HuH-7.5 (cell line): ENCODE results near the gene PACSIN2.
"Not testable (repeated sequence)": the region's sequence is repeated elsewhere in the genome, so short reads cannot be mapped to it uniquely, and the experiment has no call there.

Experiments used
- DNase-seq: peaks from one replicate; pipeline ENCODE4 v3.0.0; 2011; ENCODE audit warnings: low spot score

The PACSIN2 gene

DNA sequence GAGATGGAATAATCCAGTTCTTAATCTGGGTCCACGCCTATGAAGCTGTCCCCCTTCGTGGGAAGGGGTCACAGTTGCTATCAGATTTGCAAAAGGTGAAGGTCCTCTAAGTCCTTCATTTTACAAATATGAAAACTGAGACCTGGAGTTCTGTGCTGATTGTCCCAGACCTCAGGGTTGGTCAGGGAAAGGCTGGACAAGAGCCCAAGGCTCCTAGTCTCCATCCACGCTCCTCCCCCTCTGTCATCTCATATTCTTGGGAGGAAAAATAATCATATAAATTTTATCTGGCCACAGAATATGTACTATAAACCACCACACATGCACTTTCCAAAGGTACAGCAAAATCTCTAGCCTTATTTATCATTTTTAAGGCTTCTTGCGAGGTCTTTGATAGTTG lies 5.5 kb downstream of the PACSIN2 start:
- no peak for DNase-seq

GRCh38 chr22:43008921-43009320 lies 6.0 kb downstream of the PACSIN2 start:
- DNase-seq, result no peak

DNA sequence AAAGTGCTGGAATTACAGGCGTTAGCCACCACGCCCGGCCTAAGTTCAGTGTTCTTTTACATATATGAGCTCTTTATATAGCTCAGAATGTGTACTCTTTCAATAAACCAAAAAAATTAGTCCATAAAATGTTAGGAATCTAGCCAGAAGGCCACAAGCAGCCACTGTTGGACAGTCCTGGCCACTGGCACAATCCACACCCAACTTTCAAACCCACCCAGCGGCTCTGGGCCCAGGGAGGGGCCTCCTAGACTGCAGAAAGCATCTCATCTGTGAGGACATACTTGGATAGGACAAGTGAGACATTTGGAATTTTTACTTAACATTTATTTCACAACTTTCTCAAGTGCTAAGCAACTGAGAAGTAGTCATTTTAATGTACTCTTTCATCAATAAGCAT lies 6.4 kb downstream of the PACSIN2 start:
- no peak for DNase-seq

GRCh38 chr22:43007519-43008102 lies 7.3 kb downstream of the PACSIN2 start:
- no peak for DNase-seq

DNA sequence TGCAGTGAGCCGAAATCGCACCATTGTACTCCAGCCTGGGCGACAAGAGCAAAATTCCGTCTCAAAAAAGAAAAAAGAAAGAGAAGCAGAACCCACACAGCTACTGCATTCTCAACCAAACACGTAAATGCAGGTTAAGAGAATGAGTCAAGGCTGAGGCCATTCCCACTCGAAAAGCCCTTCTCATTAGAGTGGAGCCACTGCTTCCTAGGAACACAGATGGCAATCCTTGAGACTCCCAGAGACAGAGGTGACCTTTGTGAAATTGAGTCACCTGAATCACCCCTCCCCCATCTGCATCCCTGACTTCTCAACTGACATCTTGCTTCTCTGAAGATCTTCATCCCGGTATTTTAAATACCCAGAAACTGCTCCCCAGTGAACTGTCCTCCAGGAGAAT lies 8.2 kb downstream of the PACSIN2 start:
- DNase-seq, result no peak

GRCh38 chr22:43006016-43006505 lies 8.9 kb downstream of the PACSIN2 start:
- no peak for DNase-seq

DNA sequence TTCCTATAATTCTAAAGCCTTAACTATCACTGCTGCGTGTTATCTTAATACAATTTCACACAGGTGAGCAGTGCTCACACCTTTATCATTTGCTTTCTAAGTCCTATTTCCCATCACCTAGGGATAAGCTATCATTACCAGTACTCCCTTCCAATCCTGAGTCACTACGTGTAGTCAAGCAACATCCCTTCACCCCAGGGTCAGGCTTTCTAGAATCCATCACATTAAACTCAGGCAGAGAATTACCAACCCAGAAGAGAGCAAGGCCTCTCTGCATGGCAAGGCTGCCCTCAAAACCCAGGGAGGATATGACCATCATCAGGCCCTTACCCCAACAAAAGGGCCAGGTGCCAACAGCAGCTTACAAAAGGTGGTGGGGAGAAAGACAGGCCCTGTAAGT lies 9.8 kb downstream of the PACSIN2 start:
- no peak for DNase-seq

DNA sequence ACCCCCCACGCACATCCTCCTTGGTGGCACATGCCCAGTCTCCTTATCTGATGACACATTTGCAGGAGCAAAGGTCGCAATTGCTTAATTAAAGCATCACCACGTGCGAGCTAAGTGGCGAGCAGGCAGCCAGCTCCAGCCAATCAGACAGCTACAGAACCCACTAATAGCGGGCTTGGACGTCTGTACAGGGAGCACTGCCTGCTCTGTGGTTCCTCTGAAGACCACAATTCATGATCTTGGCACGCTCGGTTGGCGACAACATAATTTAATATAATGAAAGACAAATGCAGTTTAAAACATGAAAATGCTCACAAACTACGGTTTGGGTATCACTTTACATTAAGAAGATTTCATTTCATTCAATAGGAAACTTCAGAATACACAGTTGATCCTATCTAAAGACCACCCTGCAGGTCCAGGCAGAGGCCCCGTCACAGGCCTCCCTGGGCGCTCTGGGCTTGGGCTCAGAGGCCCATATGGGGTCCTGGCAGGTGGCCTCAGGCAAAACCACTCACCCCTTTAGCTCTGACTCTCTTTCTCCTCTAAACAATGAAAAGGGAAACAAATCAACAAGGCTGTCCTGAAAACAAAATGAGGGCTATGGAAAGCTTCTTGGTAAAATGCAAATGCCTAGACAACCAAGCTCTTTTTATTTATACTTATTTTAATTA lies 10.4 kb downstream of the PACSIN2 start:
- DNase-seq, result no peak

DNA sequence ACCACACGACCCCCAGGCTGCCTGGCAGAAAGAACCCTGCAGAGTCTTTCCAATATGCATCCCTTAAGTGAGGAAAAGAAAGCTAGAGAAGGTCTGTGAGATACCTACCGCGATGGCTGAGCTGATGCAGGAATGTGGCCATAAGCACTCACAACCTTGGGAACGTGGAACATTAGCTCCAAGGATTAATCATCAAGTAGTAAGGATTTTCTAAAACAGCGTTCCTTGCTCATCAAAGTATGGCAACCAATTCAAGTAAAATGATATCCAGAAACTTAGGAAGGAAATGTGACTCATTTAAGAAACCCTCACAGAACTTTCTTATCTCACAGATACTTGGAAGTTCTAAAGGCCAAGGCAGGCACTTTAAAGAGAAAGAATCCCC lies 12.8 kb downstream of the PACSIN2 start:
- DNase-seq, result no peak

DNA sequence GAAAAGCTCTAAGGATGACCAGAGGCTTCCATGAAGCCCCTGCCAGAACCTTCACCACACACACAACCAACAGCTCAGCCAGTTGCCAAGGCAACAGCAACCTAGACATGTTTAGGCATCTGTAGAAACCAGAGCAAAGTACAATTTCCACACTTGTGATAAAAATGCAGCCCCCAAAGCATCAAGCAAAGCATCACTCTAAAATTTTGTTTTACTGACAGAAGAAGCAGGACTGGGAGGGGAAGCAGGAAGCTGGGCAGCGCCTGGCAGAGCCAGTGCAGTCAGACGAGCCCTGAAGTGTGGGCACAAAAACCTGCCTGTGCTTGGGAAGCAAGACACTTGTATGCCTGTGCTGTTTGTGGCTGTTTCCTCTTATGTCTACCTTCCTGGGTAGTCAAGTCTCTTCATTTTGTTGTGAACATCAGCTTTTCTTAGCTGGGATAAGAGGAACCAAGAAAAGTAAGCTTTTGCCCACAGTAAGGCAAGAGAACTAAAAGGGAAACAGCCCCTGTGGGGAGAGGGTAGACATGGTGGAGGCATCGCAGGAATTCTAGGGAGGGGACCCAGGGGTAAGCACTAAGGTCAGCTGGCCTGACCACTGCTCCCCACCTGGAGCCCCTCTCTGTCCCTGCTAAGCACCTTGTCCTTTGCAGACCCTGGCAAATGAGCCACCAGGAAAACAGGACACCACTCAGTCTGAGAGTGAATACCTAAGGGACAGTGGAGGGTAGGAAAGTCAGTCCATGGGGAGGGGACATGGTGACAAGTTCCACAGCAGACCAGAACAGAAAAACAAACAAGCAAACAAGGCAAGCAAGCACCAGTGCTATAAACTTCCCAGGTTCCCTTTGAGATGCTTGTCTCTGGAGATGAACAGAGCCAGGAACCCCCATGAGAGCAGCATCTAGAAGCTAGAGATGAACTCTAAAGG lies 13.4 kb downstream of the PACSIN2 start:
- no peak for DNase-seq

DNA sequence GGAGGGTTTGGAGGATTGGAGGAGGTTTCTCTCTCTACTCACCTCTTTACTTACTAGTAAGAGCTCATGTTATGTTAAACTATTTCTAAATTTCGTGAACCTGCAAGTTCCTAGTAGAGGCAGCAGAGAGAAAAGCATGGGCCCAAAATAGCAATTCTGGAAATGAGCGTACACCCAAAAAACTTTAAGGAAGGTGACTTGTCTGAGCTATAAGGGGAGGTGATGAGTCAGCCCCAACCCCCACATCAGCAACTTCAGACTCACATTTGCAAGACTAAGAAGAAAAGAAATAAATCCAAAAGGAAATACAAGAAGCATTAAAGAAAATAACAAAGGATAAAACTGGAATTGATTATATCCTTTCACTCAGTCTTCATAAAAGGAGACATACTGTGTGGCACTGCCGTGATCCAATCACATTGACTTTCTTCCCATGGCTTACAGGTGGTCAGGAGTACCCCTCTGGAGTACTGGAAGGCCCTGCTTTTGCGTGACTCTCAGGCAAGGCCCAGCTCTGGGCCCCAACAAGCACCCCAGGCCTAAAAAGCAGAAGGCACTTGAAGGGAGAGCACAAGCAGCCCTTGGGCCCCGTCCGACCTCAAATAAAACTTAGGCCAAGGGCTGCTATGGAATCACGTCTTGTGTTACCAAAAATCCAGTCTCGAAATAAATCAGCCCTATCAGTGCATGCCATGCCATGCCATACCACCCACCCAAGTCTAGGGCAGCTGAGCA lies 14.3 kb downstream of the PACSIN2 start:
- no peak for DNase-seq

DNA sequence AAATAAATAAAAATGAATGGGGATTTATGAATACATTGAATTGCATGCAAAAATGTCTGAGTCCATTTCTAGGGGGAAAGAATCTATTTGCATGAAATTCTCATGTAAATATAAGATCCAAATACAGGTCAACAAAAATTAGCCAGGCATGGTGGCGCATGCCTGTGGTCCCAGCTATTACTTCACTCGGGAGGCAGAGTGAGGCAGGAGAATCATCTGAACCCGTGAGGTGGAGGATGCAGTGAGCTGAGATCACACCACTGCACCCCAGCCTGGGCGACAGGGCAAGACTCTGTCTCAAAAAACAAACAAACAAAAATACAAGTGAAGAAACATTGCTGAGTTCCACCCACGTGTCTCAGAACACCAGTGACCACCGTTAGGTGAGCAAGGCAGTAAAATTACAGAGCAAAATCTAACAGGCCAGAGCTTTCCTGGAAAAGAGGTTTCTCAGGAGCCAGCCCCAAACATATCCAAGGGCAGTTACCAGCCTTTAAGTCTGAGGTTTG lies 17.3 kb downstream of the PACSIN2 start:
- DNase-seq, result no peak

GRCh38 chr22:42996646-42997365 lies 18.1 kb downstream of the PACSIN2 start:
- no peak for DNase-seq

DNA sequence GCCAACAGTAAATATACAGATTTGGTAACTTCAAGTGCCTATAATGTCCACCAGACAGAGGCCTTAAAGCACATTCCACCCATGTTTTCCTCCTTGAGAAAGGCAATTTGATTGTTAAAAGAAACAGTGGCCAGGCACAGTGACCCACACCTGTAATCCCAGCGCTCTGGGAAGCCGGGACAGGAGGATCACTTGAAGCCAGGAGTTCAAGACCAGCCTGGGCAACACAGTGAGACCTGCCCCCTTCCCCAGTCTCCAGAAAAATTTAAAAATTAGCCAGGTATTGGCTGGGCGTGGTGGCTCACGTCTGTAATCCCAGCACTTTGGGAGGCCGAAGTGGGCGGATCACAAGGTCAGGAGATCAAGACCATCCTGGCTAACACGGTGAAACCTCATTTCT lies 19.3 kb downstream of the PACSIN2 start:
- DNase-seq, result not testable (repeated sequence)

DNA sequence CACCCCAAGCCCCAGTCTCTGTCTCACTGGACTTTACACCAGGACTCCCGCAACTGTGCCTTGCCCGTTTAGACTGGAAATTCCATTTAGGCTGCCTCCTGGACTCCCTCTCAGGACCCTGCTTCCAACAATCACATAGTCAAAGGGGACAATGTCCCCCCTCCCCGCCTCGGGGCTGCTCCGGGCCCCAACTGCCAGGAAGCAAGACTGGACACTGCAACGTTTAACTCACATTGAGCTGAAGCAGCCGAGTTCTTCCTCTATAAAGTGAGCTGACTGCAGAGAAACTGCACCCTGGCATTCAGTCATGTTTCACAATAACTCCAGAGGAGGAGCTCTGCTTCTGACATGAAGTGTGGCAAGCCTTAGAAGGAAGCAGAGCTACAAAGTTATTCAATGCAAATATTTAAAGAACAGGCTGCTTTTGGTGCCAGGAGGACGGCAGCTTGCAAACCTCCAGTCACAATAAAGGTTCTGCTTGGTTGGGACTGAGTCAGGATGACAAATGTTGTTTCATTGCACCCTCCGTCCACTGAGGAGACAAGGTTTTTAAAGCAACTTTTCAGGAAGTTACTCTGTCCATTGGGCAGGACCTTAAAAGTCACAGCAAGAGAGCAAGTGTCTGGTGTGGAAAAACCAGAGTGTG lies 19.9 kb downstream of the PACSIN2 start:
- peak; percentile 55 for DNase-seq

DNA sequence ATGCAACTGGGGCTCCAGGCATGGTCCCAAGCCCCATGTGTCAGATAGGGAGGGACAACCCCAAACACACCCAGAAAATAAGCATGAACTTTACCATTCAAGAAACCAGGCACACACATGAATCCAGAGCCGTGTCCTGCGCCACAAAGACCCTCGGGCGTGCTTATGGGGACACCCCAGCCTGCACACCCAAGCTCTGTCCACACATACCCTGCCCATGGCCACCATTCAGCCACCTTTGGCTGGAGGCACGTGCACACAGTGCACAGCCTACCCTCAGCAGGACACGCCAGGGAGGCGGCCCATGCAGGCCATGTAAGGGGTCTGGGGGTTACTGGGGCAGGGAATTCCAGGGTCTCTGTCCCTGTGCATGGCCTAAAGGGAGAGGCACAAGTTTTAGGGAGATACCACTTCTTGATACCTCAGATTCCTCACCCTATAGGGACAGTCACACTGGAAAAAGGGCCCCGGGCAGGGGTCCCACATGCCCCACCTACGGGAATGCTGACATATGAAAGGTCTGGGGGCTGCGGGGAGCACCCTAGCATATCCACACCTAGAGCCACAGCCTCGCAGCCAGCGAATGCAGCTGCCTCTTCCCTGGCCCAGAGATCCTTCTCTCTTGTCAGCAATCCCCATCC lies 20.6 kb downstream of the PACSIN2 start:
- no peak for DNase-seq

DNA sequence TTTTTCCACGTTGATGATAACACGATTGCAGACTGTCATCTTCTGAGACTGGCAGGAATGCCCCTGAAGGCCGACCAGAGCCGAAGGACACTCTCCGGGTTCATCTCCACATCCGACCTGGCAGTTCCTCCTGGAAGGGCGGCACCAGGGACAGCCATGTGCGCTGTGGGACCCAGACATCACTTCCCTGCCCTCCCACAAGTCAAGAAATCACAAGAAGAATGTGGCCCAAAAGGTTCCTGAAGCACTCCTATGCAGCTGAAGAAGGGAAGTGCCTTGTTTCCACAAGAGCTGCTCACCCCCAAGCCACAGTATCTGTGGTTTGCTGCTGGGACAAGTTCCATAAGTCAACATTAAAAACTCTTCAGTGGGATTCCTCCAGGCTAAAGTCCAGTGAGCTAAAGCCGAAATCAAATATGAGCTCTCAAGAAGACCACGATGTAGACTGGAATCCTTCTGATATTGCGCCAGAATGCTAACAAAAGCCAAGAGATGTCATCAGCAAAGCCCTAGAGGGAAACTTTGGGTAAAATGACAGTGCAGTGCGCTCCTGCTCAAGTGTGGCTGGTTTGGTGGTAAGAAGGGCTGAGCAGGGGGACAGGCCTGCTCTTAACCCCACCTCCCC lies 21.2 kb downstream of the PACSIN2 start:
- no peak for DNase-seq

GRCh38 chr22:42992886-42993479 lies 22.0 kb downstream of the PACSIN2 start:
- no peak for DNase-seq

DNA sequence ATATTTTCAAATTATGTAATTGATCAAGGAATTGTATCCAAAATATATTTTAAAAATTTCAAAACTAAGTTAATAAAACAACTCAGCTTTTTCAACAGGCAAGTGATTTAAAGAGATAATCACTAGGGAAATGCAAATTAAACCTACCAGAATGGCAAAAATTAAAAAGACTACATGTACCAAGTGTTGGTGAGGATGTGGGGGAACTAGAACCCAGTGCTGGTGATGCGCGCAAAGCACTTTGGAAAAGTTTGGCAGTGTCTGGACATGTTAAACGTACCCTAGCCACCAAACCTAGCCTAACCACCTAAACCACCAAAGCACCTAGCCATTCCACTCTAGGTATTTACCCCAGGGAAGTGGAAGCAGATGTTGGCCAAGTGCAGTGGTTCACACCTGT lies 22.9 kb downstream of the PACSIN2 start:
- no peak for DNase-seq
